PC-3 (cell line): ENCODE measurements around the gene ITPRID2.

Experiments used
- EZH2 ChIP-seq: fragments of 300-600 bp; sonication (generic); IDR thresholded peaks from one replicate; pipeline ENCODE4 v1.6.1; 2017; ENCODE audit warnings: antibody characterized with exemption, mild to moderate bottlenecking, low read length; ENCODE audit not compliant: unreplicated experiment
- EZH2phosphoT487 ChIP-seq: fragments of 300-600 bp; sonication (generic); IDR thresholded peaks from 2 replicates; pipeline ENCODE4 v1.6.1; 2018; ENCODE audit warnings: mild to moderate bottlenecking, antibody characterized with exemption, low read length, borderline replicate concordance
- TF ChIP-seq, protein P1 (sequence below): fragments of 300-600 bp; sonication (generic); conservative IDR thresholded peaks from 2 replicates; pipeline ENCODE4 v1.5.1; 2017; ENCODE audit warnings: antibody characterized with exemption, low read depth, mild to moderate bottlenecking, low read length

GRCh38 chr2:181884601-181885000 is 6.9 kb upstream of the ITPRID2 start:
- TF ChIP-seq, protein P1, sequence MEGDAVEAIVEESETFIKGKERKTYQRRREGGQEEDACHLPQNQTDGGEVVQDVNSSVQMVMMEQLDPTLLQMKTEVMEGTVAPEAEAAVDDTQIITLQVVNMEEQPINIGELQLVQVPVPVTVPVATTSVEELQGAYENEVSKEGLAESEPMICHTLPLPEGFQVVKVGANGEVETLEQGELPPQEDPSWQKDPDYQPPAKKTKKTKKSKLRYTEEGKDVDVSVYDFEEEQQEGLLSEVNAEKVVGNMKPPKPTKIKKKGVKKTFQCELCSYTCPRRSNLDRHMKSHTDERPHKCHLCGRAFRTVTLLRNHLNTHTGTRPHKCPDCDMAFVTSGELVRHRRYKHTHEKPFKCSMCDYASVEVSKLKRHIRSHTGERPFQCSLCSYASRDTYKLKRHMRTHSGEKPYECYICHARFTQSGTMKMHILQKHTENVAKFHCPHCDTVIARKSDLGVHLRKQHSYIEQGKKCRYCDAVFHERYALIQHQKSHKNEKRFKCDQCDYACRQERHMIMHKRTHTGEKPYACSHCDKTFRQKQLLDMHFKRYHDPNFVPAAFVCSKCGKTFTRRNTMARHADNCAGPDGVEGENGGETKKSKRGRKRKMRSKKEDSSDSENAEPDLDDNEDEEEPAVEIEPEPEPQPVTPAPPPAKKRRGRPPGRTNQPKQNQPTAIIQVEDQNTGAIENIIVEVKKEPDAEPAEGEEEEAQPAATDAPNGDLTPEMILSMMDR, result no peak
- TF ChIP-seq EZH2, result no peak
- no peak for TF ChIP-seq EZH2phosphoT487
